ENCODE results near the gene SOX18.

SOX18 gene

DNA sequence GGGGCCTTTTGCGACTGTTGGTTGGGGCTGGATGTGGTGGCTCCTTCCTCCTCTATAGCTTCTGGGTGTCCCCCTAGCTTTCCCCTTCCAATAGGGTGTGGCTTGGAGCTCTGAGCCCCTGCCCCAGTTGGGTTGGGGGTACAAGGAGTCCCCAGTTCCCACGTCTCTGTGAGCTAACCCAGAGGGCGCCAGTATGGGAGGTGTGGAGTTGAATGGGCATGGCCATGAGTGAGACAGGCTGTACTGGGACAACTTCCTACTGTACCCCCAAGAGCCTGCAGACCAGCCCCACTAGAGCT is 12.3 kb downstream of the SOX18 start:
- FAIRE-seq = no peak

DNA sequence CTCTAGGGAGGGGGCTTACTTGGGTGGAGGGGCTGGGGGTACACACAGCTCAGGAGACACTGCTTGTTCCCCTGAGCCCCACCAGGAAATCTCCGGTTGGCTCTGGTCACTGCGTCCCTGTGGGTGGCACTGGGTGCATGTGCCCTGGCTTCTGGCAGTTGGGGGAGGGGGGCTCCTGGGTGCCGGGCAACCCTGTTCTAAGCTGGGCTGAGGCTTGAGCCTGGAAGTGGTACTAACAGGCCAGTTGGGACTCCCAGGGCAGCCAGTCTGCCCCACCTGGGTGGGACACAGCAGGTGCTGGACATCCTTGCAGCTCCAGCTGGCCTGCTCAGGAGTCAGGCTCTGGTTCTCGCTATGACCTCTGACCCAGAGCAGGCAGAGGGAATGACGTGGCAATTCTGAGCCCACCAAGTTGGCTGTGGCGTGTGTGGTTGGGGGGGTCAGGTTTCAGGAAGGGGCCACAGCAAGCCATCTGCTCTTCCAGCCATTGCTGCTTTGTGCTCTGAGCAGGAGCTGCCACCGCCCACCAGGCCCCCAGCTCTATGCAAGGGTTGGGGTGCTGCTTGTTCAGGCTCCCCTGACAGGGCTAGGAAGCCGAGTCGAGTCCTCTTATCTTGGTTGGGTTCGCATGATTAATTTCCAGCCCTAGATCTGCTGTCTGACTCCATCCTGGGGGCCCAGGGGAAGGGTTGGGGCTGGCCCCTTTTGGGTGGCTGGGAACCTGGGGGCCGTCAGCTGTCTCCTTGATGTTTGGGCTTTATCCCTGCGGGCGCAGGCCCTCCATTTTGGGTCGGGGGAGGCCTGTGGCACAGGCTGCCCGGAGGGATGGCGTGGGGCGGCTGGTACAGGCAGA is 12.9 kb downstream of the SOX18 start:
- no peak for FAIRE-seq

- FAIRE-seq = no peak
Measured at GRCh38 chr20:64035933-64036345, 13.5 kb downstream of the SOX18 start, which contains the start of gene C20orf204. Gene C20orf204 (plus strand): TSS chr20:64036182. CDS start chr20:64036324, 142 bp downstream.

DNA sequence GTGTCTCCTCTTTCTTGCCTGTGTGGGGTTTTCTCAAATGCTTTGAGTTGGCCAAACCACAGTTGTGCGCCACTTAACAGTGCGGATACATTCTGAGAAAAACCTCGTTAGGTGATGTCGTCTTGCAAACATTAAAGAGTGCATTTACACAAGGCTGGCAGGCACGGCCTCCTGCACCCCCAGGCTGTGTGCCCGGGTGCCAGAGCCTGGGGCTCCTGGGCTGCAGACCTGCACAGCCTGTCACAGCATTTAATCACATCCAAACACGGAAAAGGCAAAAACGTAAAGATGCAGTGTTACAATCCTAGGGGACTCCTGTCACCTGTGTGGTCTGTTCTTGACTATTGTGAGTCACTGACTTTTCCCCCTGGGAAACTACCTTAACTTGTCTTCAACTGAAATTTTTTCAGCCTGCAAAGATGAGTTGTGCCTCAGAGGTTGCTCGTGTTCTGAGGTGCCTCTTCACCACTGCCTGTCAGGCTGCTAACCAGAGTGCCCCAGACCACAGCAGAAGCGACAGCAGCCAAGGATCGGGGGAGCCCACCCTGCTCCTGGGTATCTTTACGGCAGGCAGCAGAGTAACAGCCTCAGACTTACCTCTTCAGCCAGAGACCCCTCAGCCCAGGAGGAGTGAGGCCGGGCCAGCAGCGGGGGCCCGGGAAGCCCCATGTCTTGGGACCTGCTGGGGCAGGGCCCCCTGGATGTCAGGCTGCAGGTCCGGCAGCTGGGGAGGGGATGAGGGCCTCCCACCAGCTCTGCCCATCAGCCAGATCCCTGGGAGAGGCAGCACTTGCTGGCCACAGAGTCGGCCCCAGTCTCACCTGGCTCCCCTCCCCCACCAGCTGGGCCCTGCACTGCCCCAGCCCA is 14.1 kb downstream of the SOX18 start:
- no peak for FAIRE-seq

DNA sequence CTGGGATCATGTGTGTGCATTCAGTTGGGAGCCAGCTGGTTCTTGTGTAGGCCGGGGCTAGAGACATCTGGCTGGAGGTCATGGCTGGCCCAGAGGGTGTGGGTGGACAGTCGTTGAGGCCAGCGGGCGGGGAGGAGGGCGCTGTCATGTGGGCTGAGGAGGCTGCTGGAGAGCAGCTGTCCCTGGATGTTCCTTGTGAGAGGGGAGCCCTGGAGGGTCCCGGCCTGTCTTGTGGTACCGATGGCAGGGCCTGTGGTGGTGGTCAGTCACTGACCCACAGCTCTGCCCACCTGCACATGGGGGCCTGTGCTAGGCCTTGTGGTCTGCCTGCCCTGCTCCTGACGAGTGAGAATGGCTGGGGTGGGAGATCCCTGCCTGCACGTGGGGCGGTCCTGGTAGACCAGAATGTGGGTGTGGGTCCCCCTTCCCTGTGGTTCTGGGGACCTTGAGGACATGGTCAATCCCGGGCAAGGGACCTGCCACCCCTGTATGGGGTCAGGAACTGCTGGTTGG is 15.4 kb downstream of the SOX18 start:
- FAIRE-seq = no peak

DNA sequence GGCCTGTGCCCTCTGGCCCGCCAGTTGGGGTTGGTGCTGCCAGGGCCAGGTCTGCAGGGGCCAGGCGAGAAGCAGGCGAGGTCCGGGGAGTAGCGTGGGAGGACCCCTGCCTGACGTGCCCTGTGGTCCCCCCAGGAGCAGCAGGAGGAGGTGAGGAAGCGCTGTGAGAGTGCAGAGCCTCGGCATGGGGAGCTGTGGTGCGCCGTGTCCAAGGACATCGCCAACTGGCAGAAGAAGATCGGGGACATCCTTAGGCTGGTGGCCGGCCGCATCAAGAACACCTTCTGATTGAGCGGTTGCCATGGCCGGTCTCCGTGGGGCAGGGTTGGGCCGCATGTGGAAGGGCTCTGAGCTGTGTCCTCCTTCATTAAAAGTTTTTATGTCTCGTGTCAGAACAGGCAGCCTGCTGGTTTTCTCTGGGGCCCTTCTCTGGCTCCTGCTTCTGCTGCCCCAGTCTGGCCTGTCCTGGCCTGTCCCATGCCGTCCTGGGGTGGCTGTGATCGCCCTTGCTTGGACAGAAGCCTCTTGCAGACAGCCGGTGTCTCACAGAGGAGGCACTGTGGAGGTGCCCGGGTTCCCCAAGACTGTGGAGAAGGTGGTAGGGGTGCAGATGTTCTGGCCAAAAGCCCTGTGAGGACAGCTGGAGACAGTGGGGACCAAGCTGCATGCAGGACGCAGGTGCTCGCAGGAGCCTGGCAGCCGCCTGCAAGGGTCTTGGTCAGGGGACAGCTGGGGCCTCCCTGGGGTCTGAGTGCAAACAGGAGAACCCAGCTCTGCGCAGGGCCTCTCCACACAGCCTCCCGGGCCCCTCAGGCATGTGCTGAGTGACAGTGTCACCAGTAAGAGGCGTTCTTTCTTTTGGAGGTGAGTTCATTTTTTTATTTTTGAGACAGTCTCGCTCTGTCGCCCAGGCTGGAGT is 16.5 kb downstream of the SOX18 start:
- FAIRE-seq = no peak

DNA sequence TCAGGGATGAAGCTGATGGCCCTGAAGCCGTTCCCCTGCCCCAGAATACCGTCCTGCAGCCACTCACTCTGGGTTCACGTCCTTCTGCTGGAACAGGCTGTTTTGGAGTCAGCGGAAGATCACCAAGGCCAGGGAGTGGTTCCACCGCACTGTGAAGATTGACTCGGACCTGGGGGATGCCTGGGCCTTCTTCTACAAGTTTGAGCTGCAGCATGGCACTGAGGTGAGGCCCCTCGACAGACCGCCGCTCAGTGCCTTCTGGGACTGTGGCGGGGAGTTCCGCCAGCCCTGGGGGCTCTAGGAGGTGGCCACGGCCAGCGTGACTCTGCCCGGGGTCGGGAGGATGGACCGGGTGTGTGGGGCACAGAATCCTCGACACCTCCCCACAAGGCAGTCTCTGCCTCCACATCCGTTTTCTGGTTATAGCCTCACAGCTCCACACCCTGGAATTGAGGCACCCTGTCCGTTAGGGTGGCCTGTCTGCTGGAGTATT is 17.6 kb downstream of the SOX18 start:
- FAIRE-seq = no peak

- FAIRE-seq = no peak
Measured at GRCh38 chr20:64030371-64031134, 18.9 kb downstream of the SOX18 start.

DNA sequence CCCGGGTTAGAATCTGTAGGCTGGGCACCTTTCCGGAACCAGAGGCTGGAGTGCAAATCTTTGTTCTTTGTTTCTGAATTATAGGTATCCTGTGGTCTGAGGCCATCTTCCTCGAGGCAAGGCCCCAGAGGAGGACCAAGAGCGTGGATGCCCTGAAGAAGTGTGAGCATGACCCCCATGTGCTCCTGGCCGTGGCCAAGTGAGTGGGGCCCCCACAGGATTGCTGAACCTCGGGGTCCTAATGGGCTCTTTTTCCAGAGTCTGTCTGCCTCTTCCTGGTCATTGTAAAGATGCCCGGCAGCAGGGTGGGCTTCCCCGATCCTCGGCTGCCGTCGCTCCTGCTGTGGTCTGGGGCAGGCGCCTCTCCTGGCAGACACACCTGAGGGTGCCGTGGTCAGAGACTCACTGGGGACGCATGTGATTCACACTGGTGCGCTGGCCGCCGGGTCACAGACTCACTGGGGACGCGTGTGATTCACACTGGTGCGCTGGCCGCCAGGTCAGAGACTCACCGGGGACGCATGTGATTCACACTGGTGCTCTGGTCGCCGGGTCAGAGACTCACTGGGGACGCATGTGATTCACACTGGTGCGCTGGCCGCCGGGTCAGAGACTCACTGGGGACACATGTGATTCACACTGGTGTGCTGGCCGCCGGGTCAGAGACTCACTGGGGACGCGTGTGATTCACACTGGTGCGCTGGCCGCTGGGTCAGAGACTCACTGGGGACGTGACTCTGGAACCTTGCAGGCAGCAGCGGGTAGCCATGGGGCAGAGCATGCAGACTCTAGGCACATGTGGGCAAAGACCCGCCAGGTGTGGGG is 19.9 kb downstream of the SOX18 start:
- no peak for FAIRE-seq

- no peak for FAIRE-seq
Measured at GRCh38 chr20:64027981-64028685, 21.3 kb downstream of the SOX18 start.

DNA sequence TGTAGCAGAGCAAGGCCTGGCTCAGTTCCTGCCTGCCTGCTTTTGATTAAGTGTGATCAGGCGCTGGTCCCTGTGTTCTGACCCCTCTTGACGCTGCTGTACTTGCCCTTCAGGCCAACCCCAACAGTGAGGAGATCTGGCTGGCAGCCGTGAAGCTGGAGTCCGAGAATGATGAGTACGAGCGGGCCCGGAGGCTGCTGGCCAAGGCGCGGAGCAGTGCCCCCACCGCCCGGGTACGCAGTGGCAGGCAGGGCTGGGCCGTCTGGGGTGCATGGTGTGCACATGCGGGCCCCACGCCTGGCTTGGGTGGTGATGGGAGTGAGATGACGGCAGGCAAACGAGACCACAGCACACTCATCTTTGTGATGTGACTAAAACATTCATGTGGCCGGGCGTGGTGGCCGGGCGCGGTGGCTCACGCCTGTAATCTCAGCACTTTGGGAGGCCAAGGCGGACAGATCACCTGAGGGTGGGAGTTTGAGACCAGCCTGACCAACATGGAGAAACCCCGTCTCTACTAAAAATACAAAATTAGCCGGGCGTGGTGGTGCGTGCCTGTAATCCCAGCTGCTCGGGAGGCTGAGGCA is 23.5 kb downstream of the SOX18 start:
- FAIRE-seq = no peak

DNA sequence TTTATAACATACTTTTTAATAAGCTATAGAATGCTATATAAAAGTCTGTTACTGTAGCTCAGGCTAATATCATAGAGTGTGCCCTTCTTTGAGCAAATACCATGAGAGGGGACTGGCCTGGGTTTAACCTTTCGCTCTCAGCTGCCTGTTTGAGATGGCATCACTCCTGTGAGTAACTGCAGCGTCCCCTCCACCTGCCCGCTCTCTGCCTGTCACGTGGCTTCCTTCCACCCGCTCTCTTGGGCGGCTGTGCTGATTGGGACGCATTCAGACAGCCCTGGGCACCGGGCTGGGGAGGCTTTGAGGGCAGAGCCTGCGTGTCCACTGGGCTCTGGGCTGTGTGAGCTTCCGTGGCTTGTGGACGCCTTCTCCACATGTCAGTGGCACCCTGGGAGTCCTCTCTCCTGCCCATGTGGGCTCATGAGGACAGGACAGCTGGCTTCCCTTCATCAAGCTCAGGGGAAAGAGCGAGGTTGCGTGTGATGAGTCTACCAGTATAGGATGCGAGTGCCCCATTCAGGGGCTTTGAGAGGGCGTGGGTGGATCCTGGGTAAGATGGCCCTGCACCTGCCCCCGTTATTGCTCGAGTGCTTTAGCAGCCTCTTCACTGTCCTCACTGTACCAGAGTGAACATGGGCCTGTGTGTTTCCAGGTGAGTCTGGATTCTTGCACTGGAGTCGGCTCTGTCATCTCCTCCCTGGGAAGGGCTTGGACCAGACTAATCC is 24.2 kb downstream of the SOX18 start:
- no peak for FAIRE-seq

GRCh38 chr20:64024141-64024990 is 25.1 kb downstream of the SOX18 start:
- no peak for FAIRE-seq

DNA sequence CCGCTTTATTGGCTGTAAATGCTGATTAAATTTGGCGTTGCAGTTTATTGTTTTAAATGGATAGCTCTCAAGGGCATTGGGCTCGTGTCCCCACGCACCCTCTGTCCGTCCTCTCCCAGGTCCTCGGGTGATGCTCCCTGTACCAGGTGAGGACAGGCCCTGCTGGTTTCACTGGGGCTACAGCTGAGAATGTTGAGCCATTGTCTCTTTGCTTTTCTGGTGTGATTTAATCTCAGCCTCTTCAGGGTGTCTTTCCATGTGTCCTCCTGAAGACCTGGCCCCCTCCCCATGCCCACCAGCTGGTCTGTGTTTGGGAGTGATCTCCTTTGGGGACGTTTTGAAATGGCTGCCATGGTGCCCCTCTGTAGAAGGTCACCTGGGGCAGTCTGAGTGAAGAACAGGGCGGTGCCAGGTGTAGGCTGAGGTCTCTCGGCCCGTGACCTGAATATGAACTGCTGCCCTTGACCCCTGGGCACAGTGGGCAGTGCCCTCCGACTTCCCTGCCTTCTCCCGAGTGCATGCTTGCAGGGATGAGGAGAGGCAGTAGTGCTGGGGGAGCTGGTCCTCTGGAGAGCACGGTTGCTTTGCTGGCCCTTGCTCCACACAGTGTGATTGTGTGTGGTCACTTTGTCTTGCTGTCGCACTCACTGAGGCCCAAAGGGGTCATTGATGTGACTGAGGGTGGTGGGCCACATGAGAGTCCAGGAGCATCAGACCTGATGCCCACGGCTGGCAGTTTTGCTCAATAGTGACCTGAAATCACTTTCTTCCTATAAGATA is 25.9 kb downstream of the SOX18 start:
- FAIRE-seq = no peak

DNA sequence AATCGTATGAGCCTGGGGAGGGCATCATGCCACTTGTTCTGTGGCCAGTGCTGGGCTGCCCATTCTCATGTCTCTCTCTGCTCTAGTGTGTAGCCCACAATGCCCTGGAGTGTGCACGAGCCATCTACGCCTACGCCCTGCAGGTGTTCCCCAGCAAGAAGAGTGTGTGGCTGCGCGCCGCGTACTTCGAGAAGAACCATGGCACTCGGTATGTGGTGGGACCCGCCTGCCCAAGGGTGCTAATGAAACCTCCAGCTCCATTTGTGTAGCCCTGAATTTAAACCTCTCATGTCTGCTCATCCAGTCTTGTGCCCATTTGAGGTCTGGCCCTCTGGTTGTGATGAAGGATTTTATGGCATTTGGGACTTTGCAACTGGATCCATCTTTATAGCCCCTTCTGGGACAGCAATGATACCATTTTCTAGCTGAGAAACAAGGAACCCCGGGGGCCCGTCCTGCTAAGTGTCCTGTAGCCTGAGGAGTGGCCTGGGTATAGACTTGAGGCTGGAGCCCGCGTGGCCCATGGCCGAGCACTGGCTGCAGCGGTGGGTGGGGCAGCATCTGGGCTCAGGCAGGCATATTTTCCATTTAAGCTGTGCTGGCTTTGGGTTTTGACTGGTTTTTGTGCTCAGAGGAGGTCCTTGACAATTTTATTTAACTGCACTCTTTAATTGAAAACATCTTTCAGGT is 26.6 kb downstream of the SOX18 start:
- FAIRE-seq = no peak

DNA sequence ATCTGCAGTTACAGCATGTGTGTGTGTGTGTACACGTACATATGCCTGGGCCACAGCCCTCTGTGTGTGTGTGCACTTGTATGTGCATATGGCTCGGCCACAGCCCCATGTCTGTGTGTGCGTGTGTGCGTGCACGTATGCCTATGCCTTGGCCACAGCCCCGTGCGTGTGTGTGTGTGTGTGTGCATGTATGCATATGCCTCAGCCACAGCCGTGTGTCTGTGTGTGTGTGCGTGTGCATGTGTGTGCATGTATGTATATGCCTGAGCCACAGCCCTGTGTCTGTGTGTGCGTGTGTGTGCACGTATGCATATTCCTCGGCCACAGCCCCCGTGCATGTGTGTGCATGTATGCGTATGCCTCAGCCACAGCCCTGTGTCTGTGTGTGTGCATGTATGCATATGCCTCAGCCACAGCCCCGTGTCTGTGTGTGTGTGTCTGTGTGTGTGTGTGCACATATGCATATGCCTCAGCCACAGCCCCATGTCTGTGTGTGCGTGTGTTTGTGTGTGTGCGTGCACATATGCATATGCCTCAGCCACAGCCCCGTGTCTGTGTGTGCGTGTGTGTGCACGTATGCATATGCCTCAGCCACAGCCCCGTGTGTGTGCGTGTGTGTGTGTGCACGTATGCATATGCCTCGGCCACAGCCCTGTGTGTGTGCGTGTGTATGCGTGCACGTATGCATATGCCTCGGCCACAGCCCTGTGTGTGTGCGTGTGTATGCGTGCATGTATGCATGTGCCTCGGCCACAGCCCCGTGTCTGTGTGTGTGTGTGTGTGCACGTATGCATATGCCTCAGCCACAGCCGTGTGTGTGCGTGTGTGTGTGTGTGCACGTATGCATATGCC is 28.1 kb downstream of the SOX18 start:
- FAIRE-seq = no peak
